ENCODE measurements around the gene PLEKHS1. TPM values are rescaled to one million over a fixed set of nuclear protein-coding genes. Genes with fewer than 3 reads are reported as not detected.
"Not testable (repeated sequence)": the region's sequence is repeated elsewhere in the genome, so short reads cannot be mapped to it uniquely, and the experiment has no call there.

The PLEKHS1 gene
- total RNA-seq, 1 donor from 2014 or later, result 7.0 TPM

DNA sequence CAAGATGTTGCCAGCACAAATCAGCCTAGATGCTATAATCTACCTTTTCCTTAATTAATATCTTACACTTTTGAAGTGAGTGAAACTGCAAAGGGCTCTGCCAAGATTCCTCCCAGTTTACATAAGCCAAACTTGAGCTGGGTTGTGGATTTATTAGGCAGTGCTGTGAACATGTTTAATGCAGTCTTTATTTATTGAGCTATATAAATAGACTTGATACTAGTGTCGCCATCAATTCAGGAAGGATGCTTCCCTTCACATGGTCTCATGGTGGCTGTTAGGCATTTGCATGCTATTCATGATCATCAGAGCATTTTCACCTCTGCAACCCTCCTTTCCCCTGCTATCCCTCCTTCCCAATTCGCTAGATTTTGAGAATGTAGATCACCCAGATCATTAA lies 40.2 kb downstream of the PLEKHS1 start:
- no peaks in the 10 kb centered on the region for H3K36me3 ChIP-seq
- intact Hi-C loops (cut with DNase I), result no loop called here
- no peaks in the 10 kb centered on the region for H3K27me3 ChIP-seq (ENCODE audit: low read depth)
- H3K27ac ChIP-seq, result no peak overlapping the region
- no peaks in the 10 kb centered on the region for H3K9me3 ChIP-seq
- TF ChIP-seq, protein P1, sequence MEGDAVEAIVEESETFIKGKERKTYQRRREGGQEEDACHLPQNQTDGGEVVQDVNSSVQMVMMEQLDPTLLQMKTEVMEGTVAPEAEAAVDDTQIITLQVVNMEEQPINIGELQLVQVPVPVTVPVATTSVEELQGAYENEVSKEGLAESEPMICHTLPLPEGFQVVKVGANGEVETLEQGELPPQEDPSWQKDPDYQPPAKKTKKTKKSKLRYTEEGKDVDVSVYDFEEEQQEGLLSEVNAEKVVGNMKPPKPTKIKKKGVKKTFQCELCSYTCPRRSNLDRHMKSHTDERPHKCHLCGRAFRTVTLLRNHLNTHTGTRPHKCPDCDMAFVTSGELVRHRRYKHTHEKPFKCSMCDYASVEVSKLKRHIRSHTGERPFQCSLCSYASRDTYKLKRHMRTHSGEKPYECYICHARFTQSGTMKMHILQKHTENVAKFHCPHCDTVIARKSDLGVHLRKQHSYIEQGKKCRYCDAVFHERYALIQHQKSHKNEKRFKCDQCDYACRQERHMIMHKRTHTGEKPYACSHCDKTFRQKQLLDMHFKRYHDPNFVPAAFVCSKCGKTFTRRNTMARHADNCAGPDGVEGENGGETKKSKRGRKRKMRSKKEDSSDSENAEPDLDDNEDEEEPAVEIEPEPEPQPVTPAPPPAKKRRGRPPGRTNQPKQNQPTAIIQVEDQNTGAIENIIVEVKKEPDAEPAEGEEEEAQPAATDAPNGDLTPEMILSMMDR (IDR thresholded peaks at IDR 0.05), result no peak
- H3K4me1 ChIP-seq, result no peaks in the 10 kb centered on the region
- ATAC-seq, result no peak
- DNase-seq, result no peak
- no peak overlapping the region for H3K4me3 ChIP-seq

DNA sequence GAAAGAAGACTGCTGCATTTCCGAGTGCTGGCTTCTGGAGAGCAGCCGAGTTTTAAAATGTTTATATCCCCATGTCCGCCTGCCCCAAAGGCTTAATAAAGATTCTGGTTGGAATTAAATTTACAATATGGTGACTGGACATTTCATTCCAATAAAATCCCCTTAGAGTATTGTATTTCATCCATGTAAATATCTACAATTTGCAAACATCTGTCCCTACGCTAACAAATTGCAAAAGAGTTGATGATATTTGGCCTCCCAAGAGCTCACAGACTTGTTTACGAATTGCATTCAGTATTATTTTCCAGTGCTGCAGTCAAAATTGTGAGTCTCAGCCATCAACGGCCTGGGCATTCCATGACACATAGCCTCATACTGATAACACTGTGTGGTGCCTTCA lies 50.1 kb downstream of the PLEKHS1 start:
- intact Hi-C loops (cut with DNase I), result no loop called here
- H3K27me3 ChIP-seq (ENCODE audit: low read depth), result no peaks in the 10 kb centered on the region
- ATAC-seq, result no peak
- H3K9me3 ChIP-seq, result no peaks in the 10 kb centered on the region
- H3K27ac ChIP-seq, result no peak overlapping the region
- H3K36me3 ChIP-seq, result no peaks in the 10 kb centered on the region
- no peak for DNase-seq
- H3K4me1 ChIP-seq, result no peaks in the 10 kb centered on the region
- TF ChIP-seq, protein P1 (IDR thresholded peaks at IDR 0.05), result no peak
- no peak overlapping the region for H3K4me3 ChIP-seq

DNA sequence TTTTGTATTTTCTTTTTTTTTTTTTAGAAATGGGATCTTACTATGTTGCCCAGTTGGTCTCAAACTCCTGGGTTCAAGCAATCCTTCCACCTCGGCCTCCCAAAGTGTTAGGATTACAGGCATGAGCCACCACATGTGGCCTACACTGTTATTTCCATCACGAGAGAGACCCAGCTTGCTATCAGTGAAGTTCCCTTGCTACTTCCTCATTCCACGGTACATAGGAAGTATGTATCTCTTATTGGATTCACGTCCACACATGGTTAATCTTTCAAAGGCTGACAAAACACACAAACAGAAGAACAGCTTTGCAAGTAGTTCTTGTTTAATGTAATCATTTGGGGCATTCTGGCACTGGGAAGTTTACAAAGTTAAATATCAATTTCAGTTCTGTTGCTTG lies 51.5 kb downstream of the PLEKHS1 start:
- Histone ChIP-seq H3K4me1 (no peaks in the 10 kb centered on the region), H3K27me3 (ENCODE audit: low read depth) (no peaks in the 10 kb centered on the region), H3K9me3 (no peaks in the 10 kb centered on the region), H3K4me3 (no peak overlapping the region), H3K36me3 (no peaks in the 10 kb centered on the region), H3K27ac (no peak overlapping the region)
- no peak for ATAC-seq
- TF ChIP-seq, protein P1 (IDR thresholded peaks at IDR 0.05), result no peak
- intact Hi-C loops (cut with DNase I), result no loop called here
- DNase-seq, result no peak

DNA sequence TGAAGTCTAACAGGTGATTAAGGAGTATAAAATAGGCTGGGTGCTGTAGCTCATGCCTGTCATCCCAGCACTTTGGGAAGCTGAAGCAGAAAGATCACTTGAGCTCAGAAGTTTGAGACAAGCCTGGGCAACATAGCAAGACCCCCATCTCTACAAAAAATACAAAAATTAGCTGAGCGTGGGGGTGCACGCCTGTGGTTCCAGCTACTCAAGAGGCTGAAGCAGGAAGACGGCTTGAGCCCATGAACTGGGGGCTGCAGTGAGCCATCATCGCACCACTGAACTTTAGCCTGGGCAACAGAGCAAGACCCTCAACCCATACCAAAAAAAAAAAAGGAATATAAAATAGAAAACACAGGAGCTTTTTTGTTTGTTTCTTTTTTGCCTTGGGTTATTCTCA lies 55.0 kb downstream of the PLEKHS1 start:
- Histone ChIP-seq H3K27ac (no peak overlapping the region), H3K9me3 (no peaks in the 10 kb centered on the region), H3K4me1 (no peaks in the 10 kb centered on the region), H3K36me3 (no peaks in the 10 kb centered on the region), H3K4me3 (no peak overlapping the region), H3K27me3 (ENCODE audit: low read depth) (no peaks in the 10 kb centered on the region)
- intact Hi-C loops (cut with DNase I), result no loop called here
- ATAC-seq (no peak), DNase-seq (no peak)
- TF ChIP-seq, protein P1 (IDR thresholded peaks at IDR 0.05), result no peak

DNA sequence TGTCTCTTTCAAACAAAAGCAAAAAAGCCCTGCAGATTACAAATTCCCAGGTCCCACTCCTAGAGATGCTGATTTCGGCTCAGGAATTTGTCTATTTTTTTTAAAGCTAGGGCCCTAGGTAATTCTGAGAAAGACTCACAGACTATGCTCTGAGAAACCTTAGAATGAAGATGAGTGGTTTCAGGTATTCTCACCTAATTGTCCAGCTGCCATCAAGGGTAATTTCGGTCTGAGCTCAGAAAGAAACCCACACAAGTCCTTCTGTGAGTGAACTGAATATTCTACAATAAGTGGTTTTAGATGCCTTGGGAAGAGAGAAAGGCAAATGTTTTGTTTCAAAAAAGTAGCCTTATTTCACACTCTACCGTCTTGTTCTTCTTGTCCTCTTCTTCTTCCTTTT lies 56.7 kb downstream of the PLEKHS1 start:
- Histone ChIP-seq H3K9me3 (no peaks in the 10 kb centered on the region), H3K4me3 (no peak overlapping the region), H3K27me3 (ENCODE audit: low read depth) (no peaks in the 10 kb centered on the region), H3K4me1 (no peaks in the 10 kb centered on the region), H3K27ac (no peak overlapping the region), H3K36me3 (no peaks in the 10 kb centered on the region)
- intact Hi-C loops (cut with DNase I), result no loop called here
- no peak for DNase-seq
- ATAC-seq, result no peak
- TF ChIP-seq, protein P1 (IDR thresholded peaks at IDR 0.05), result no peak

DNA sequence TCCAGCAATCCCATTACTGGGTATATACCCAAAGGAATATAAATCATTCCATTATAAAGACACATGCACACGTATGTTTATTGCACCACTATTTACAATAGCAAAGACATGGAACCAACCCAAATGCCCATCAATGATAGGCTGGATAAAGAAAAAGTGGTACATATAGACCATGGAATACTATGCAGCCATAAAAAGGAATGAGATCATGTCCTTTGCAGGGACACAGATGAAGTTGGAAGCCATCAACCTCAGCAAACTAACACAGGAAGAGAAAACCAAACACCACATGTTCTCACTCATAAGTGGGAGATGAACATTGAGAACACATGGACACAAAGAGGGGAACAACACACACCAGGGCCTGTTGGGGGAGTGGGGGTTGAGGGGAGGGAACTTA lies 63.2 kb downstream of the PLEKHS1 start:
- not testable (repeated sequence) for DNase-seq

More for the DNA sequence above, 63.2 kb downstream of the PLEKHS1 start:
- intact Hi-C loops (cut with DNase I); H3K4me3 ChIP-seq; ATAC-seq; H3K27me3 ChIP-seq (ENCODE audit: low read depth); H3K27ac ChIP-seq; H3K9me3 ChIP-seq; H3K4me1 ChIP-seq; H3K36me3 ChIP-seq: not testable (repeated sequence)
